H1 (cell line): ENCODE data around the gene ATP6V1B1. TPM values are rescaled to one million over a fixed set of nuclear protein-coding genes. Genes with fewer than 3 reads are reported as not detected.

Experiments used
- CBX5 ChIP-seq: fragments of 300-800, 300-1000 bp; sonication (generic); IDR thresholded peaks from 2 replicates; pipeline ENCODE4 v1.7.1; 2016; ENCODE audit warnings: antibody characterized with exemption, low read length, low read depth
- CREB1 ChIP-seq: IDR thresholded peaks from 2 replicates; pipeline ENCODE4 v1.6.1; 2012; ENCODE audit warnings: inconsistent platforms
- HDAC6 ChIP-seq: IDR thresholded peaks from one replicate; pipeline ENCODE4 v1.7.1; 2012; ENCODE audit warnings: low read depth, mild to moderate bottlenecking, inconsistent platforms, low read length, moderate library complexity
- KDM1A ChIP-seq: fragments of 200-600, 300-600 bp; sonication (generic); IDR thresholded peaks from 2 replicates; pipeline ENCODE4 v1.7.1; 2016; ENCODE audit warnings: mild to moderate bottlenecking, low read length, borderline replicate concordance
- POU5F1 ChIP-seq: IDR thresholded peaks from 2 replicates; pipeline ENCODE4 v1.6.1; 2011; ENCODE audit warnings: low read depth, mild to moderate bottlenecking, low read length, moderate library complexity
- TAF7 ChIP-seq: optimal IDR thresholded peaks from 2 replicates; pipeline ENCODE3; 2011; ENCODE audit warnings: low read depth, mild to moderate bottlenecking, inconsistent platforms, low read length, moderate library complexity, borderline replicate concordance
- TCF12 ChIP-seq: IDR thresholded peaks from 2 replicates; pipeline ENCODE4 v1.6.1; 2011; ENCODE audit warnings: low read depth, mild to moderate bottlenecking, low read length
- polyA plus RNA-seq, 7 experiments: library from polyadenylated mRNA; depleted of rRNA in 3 of 7; stranded (reverse) in 5 of 7; unstranded in 2 of 7; fragments of >200 nt in 5 of 7; fragments of 200-250 nt in 2 of 7; gene quantifications; 1 replicate in 5 of 7; 2 replicates in 1 of 7; 4 replicates in 1 of 7; pipeline versions ENCODE4 v1.2.1 to v1.2.3, GENCODE V29; 2011 to 2013; ENCODE audit warnings: missing spikeins in 2 of 7, mixed read lengths in 2 of 7
- total RNA-seq: library from RNA; stranded (reverse); fragmentation: NEBNext Ultra II Directional; extraction: Animal tissue kit (Norgen Biotek cat#: 25700); gene quantifications from 2 replicates; pipeline ENCODE4 v1.2.1, GENCODE V29; 2021

Gene ATP6V1B1
- total and polyA plus RNA-seq, 2 of the 8 experiments (the other 6 are each of a cell fraction or from before 2014, with no cell fraction given): not detected

DNA sequence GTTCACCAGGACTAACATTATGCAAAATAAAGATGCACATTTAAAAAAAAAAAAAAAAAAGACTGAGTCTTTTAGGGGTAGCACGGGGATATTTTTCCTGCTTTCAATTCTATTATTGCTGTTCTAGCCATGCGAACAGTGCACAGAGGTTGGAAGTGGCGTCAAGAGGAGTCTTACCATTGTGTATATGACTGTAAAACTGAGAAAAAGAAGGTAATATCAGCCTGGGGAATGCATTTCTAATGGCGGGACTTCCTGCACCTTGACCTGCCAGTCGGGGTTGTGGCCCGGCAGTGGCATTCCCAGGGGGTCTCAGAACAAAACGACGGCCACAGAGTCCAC lies 48.5 kb upstream of the ATP6V1B1 start (continued):
- TF ChIP-seq TCF12 (no peak), HDAC6 (no peak), CREB1 (no peak), KDM1A (no peak), POU5F1 (no peak), TAF7 (no peak), CBX5 (no peak)
- TF ChIP-seq, all 59 proteins: peak for 0
